ENCODE data around the gene CDC37L1.

CDC37L1 gene

DNA sequence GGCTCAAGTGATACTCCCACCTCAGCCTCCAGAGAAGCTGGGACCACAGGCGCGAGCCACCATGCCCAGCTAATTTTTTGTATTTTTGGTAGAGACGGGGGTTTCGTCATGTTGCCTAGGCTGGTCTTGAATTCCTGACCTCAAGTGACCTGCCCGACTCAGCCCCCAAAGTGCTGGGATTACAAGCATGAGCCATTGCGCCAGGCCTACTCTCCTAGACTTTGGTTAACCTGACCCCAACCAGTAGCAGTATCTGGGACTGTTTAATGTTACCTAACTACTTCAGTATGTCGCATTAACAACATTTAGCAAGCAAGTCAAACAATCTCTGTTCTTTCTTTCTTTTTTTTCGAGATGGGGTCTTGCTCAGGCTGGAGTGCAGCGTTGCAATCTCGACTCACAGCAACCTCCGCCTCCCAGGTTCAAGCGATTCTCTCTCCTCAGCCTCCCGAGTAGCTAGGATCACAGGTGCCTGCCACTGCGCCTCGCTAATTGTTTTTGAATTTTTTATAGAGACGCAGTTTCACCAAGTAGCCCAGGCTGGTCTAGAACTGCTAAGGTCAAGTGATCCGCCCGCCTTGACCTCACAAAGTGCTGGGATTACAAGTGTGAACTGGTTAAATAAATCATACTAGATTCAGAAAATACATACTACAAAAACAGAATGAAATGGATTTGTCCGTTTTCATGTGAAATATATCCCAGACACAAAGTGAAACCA lies 59.7 kb downstream of the CDC37L1 start:
- peak overlapping the region; percentile 67 for H3K4me3 ChIP-seq (replicated peaks; ENCODE audit: low read depth, low read length)
- TF ChIP-seq, protein P1, sequence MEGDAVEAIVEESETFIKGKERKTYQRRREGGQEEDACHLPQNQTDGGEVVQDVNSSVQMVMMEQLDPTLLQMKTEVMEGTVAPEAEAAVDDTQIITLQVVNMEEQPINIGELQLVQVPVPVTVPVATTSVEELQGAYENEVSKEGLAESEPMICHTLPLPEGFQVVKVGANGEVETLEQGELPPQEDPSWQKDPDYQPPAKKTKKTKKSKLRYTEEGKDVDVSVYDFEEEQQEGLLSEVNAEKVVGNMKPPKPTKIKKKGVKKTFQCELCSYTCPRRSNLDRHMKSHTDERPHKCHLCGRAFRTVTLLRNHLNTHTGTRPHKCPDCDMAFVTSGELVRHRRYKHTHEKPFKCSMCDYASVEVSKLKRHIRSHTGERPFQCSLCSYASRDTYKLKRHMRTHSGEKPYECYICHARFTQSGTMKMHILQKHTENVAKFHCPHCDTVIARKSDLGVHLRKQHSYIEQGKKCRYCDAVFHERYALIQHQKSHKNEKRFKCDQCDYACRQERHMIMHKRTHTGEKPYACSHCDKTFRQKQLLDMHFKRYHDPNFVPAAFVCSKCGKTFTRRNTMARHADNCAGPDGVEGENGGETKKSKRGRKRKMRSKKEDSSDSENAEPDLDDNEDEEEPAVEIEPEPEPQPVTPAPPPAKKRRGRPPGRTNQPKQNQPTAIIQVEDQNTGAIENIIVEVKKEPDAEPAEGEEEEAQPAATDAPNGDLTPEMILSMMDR (IDR thresholded peaks at IDR 0.05; ENCODE audit: low read depth, low read length, missing control alignments): no peak
- no peak for DNase-seq (ENCODE audit: extremely low read depth, low read depth)

DNA sequence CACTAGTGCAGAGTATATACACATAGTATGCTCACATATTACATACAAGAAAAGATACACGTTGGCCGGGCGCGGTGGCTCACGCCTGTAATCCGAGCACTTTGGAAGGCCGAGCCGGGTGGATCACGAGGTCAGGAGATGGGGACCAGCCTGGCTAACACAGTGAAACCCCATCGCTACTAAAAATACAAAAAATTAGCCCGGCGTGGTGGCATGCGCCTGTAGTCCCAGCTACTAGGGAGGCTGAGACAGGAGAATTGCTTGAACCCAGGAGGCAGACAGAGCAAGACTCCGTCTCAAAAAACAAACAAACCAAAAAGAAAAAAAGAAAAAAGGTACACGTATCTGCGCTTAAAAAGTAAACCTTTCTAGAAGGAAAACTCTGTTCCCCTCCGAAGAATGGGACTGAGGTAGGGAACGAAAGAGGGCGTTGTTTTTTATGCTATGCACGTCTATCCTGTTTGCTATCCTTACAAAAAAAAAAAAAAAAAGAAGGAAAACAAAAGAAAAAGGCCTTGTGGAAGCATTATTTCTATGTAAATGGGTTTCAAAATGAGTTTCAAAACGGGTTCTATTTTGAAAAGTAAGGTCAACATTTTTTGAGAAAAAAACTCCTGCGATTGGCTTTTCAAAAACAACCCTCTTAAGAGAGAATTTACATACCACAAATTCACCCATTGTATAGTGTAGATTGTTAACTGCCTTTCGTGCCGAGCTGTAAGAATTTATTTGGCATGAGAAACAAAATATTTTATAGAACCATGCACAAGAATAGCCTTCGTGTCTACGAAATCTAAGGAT lies 60.4 kb downstream of the CDC37L1 start:
- DNase-seq (ENCODE audit: extremely low read depth, low read depth): no peak
- H3K4me3 ChIP-seq (replicated peaks; ENCODE audit: low read depth, low read length): peak overlapping the region; percentile 67
- TF ChIP-seq, protein P1 (IDR thresholded peaks at IDR 0.05; ENCODE audit: low read depth, low read length, missing control alignments): no peak

DNA sequence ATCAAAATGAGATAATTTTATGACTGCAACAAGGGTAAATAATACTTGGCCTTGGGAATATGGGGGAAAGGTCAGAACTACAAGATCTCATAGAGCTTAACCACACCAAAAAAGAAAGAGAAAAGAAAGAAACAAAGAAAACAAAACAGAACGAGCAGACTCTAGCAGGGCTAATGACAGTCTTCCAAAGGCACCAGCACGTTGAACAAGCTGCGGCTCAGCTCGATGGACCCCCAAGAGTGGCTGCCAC lies 60.9 kb downstream of the CDC37L1 start:
- no peak for DNase-seq (ENCODE audit: extremely low read depth, low read depth)
- TF ChIP-seq, protein P1 (IDR thresholded peaks at IDR 0.05; ENCODE audit: low read depth, low read length, missing control alignments): no peak
- peak overlapping the region; percentile 67 for H3K4me3 ChIP-seq (replicated peaks; ENCODE audit: low read depth, low read length)

DNA sequence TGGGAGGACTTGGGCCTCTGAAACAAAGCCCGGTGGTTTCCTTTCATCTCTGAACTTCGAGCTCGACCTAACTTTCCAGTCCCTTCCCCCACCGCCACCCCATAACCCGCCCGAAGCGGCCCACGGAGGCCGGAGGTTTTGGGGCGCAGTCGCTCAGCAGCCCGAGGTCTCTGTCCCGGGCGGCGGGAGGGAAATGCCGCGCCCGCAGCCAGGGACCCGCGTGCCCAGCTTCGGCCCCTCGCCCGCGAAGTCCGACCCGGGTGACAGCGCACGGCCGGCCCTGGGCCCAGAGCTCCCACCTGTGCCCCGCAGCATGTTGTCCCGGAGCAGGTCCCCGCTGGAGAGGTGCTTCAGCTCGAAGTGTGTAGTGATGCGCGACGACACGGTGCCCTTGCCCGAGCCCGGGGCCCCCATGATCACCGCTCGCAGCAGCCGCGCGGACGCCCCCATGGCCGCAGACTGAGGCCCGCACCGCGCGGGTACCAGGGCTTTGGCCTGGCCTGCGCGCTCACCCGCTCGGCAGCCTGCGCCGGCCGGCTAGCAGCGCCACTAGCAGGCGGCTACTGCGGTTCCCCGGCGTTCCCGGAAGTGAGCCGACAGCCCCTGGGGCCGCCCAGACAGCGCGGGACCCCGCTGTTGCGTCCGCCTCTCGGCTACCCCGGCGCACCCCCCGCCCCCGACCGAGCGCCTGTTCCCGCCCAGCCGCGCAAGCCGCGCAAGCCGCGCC lies 61.4 kb downstream of the CDC37L1 start, which contains the start of gene AK3:
Gene AK3 (minus strand): TSS at position 565 of the 727 bp plus-strand sequence. CDS start 115 bp downstream, at position 450.
- H3K4me3 ChIP-seq (replicated peaks; ENCODE audit: low read depth, low read length): peak within 1 kb of the TSS; percentile 67
- TF ChIP-seq, protein P1 (IDR thresholded peaks at IDR 0.05; ENCODE audit: low read depth, low read length, missing control alignments): peak; percentile 8
- DNase-seq (ENCODE audit: extremely low read depth, low read depth): peak; percentile 48

DNA sequence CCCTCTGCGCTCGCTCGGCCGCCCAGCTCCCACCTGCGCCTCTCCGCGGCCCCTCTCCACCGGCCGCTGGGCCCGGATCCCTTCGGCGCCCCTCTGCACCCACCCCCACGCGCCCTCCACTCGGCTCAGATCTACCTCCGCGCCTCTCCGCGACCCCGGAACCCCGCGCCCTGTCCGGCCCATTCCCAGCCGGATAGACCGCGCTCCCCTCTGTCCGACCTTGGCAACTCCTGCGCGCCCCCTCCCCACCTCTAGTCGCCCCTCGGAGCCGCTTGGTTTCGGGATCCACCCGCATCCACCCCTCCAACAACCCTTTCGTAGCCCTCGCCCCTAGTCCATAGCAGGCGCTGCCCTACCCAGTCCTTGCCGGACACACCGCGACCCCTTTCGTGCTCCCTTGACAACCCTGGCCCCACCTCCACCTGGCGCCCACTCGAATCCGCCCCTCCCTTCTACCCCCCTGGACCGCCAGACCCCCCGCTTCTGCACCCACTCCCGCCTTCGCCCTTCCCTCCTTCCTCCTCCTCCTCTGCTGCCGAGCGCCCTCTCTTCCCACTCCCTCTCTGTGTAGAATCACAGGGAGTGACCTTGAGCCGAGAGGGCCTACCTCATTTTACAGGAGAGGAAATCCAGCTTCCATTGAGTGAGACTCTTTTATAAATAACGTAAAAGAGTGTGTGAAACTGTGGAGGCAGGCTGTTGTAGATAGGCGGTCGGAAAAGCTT lies 62.2 kb downstream of the CDC37L1 start:
- peak overlapping the region; percentile 67 for H3K4me3 ChIP-seq (replicated peaks; ENCODE audit: low read depth, low read length)
- TF ChIP-seq, protein P1 (IDR thresholded peaks at IDR 0.05; ENCODE audit: low read depth, low read length, missing control alignments): no peak
- no peak for DNase-seq (ENCODE audit: extremely low read depth, low read depth)

DNA sequence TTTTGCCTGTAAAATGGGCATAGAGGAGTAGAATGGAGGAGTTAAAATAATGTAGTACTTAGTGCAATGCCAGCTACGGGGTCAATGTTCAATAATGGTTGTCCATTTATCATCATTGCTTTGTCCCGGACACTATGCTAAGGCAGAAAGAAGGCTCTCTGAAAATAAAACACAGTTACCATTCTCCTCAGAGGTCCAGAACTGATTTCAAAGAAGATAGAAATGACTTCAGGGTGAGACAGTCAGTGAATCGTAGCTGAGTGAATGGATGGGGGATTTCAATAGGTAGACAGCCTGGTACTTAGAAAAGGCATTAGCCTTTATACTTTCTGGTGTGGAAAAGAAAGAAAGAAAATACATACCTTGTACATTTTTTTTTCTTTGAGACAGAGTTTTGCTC lies 62.9 kb downstream of the CDC37L1 start:
- DNase-seq (ENCODE audit: extremely low read depth, low read depth): no peak
- TF ChIP-seq, protein P1 (IDR thresholded peaks at IDR 0.05; ENCODE audit: low read depth, low read length, missing control alignments): no peak
- H3K4me3 ChIP-seq (replicated peaks; ENCODE audit: low read depth, low read length): peak overlapping the region; percentile 67; the same call in 1 of the 2 replicates
